Mononuclear cell (primary cell): ENCODE results near the gene TDRD6. TPM values are rescaled to one million over a fixed set of nuclear protein-coding genes. Genes with fewer than 3 reads are reported as not detected.

Experiments
- H3K27me3 ChIP-seq: 2 replicates; pipeline ENCODE4 v1.6.0; 2011; ENCODE audit warnings: low read length, control low read depth; ENCODE audit not compliant: insufficient read depth
- H3K4me1 ChIP-seq: 2 replicates; pipeline ENCODE4 v1.5.1; 2011; ENCODE audit warnings: mild to moderate bottlenecking, low read length, control low read depth; ENCODE audit not compliant: insufficient read depth
- H3K4me3 ChIP-seq: 2 replicates; pipeline ENCODE4 v1.5.1; 2011; ENCODE audit warnings: mild to moderate bottlenecking, low read length, moderate library complexity
- H3K9me3 ChIP-seq: 2 replicates; pipeline ENCODE4 v1.5.1; 2011; ENCODE audit warnings: low read depth, mild to moderate bottlenecking, control low read depth, low read length
- total RNA-seq: library from RNA; depleted of rRNA; stranded (reverse); fragments of >200 nt; gene quantifications from one replicate; pipeline ENCODE4 v1.2.3, GENCODE V29; 2012

The TDRD6 gene
- total RNA-seq, 1 donor = not detected

GRCh38 chr6:46655803-46656202, 31.9 kb upstream of the TDRD6 start:
- Histone ChIP-seq H3K4me1 (peaks cover 14% of the 10 kb centered on the region), H3K4me3 (no peak overlapping the region), H3K27me3 (peaks cover 44% of the 10 kb centered on the region), H3K9me3 (no peaks in the 10 kb centered on the region)

GRCh38 chr6:46657642-46658041, 30.0 kb upstream of the TDRD6 start:
- no peaks in the 10 kb centered on the region for H3K9me3 ChIP-seq
- H3K4me3 ChIP-seq = no peak overlapping the region
- H3K27me3 ChIP-seq = peaks cover 25% of the 10 kb centered on the region
- peaks cover 8% of the 10 kb centered on the region for H3K4me1 ChIP-seq

- H3K4me3 ChIP-seq = no peak overlapping the region
- H3K9me3 ChIP-seq = no peaks in the 10 kb centered on the region
- H3K27me3 ChIP-seq = no peaks in the 10 kb centered on the region
- no peaks in the 10 kb centered on the region for H3K4me1 ChIP-seq
These were observed 26.2 kb upstream of the TDRD6 start for GRCh38 chr6:46661483-46661882.

- no peaks in the 10 kb centered on the region for H3K4me1 ChIP-seq
- no peak overlapping the region for H3K4me3 ChIP-seq
- H3K27me3 ChIP-seq = no peaks in the 10 kb centered on the region
- no peaks in the 10 kb centered on the region for H3K9me3 ChIP-seq
These were observed 20.3 kb upstream of the TDRD6 start for GRCh38 chr6:46667377-46667776.

- Histone ChIP-seq H3K4me3 (no peak overlapping the region), H3K27me3 (no peaks in the 10 kb centered on the region)
These were observed 13.3 kb upstream of the TDRD6 start for GRCh38 chr6:46674410-46674809.

GRCh38 chr6:46676604-46677313, 10.9 kb upstream of the TDRD6 start:
- Histone ChIP-seq H3K27me3 (peaks cover 3% of the 10 kb centered on the region), H3K4me1 (no peaks in the 10 kb centered on the region), H3K9me3 (no peaks in the 10 kb centered on the region), H3K4me3 (no peak overlapping the region)

More at GRCh38 chr6:46674410-46674809, 13.3 kb upstream of the TDRD6 start:
- Histone ChIP-seq H3K9me3 (no peaks in the 10 kb centered on the region), H3K4me1 (no peaks in the 10 kb centered on the region)

GRCh38 chr6:46677314-46677654, 10.4 kb upstream of the TDRD6 start:
- Histone ChIP-seq H3K9me3 (no peaks in the 10 kb centered on the region), H3K4me3 (no peak overlapping the region), H3K27me3 (peaks cover 3% of the 10 kb centered on the region), H3K4me1 (no peaks in the 10 kb centered on the region)

- H3K9me3 ChIP-seq = no peaks in the 10 kb centered on the region
- H3K4me3 ChIP-seq = no peak overlapping the region
- no peaks in the 10 kb centered on the region for H3K4me1 ChIP-seq
- peaks cover 3% of the 10 kb centered on the region for H3K27me3 ChIP-seq
These were observed 2.9 kb upstream of the TDRD6 start for GRCh38 chr6:46684771-46685170.

GRCh38 chr6:46688117-46688965, 656 bp downstream of the TDRD6 start:
- Histone ChIP-seq H3K9me3 (no peaks in the 10 kb centered on the region), H3K4me1 (no peaks in the 10 kb centered on the region), H3K4me3 (no peak overlapping the region), H3K27me3 (no peaks in the 10 kb centered on the region)

GRCh38 chr6:46688966-46689335, 1.3 kb downstream of the TDRD6 start:
- H3K9me3 ChIP-seq = no peaks in the 10 kb centered on the region
- H3K27me3 ChIP-seq = no peaks in the 10 kb centered on the region
- H3K4me3 ChIP-seq = no peak overlapping the region
- H3K4me1 ChIP-seq = no peaks in the 10 kb centered on the region

- H3K4me1 ChIP-seq = no peaks in the 10 kb centered on the region
- H3K4me3 ChIP-seq = no peak overlapping the region
- no peaks in the 10 kb centered on the region for H3K27me3 ChIP-seq
- H3K9me3 ChIP-seq = no peaks in the 10 kb centered on the region
These were observed 2.0 kb downstream of the TDRD6 start for GRCh38 chr6:46689657-46690056.

- H3K9me3 ChIP-seq = no peaks in the 10 kb centered on the region
- no peaks in the 10 kb centered on the region for H3K4me1 ChIP-seq
- no peak overlapping the region for H3K4me3 ChIP-seq
- no peaks in the 10 kb centered on the region for H3K27me3 ChIP-seq
These were observed 2.6 kb downstream of the TDRD6 start for GRCh38 chr6:46690141-46690755.

- H3K9me3 ChIP-seq = no peaks in the 10 kb centered on the region
- H3K4me1 ChIP-seq = no peaks in the 10 kb centered on the region
- no peaks in the 10 kb centered on the region for H3K27me3 ChIP-seq
- no peak overlapping the region for H3K4me3 ChIP-seq
These were observed 3.3 kb downstream of the TDRD6 start for GRCh38 chr6:46690911-46691451.

- H3K4me1 ChIP-seq = no peaks in the 10 kb centered on the region
- H3K9me3 ChIP-seq = no peaks in the 10 kb centered on the region
- H3K27me3 ChIP-seq = peaks cover 3% of the 10 kb centered on the region
- no peak overlapping the region for H3K4me3 ChIP-seq
These were observed 12.3 kb downstream of the TDRD6 start for GRCh38 chr6:46699970-46700369.

GRCh38 chr6:46704562-46704961, 16.9 kb downstream of the TDRD6 start:
- H3K4me3 ChIP-seq = no peak overlapping the region
- peaks cover 3% of the 10 kb centered on the region for H3K27me3 ChIP-seq
- H3K4me1 ChIP-seq = no peaks in the 10 kb centered on the region
- H3K9me3 ChIP-seq = no peaks in the 10 kb centered on the region
